Stimulated activated naive CD8-positive, alpha-beta T cell treated with anti-CD3 and anti-CD28 coated beads, Interleukin-15, amount 100 ng/mL, for 72 hours (primary cell): ENCODE results near the gene DNAH3.
"Not testable (repeated sequence)": the region's sequence is repeated elsewhere in the genome, so short reads cannot be mapped to it uniquely, and the experiment has no call there.

Experiments used
- ATAC-seq: fragments of 150-1000 bp; cut with Tn5 transposase; 2 replicates; pipeline ENCODE4 v1.10.0; 2021; ENCODE audit warnings: mild to moderate bottlenecking, moderate library complexity
- DNase-seq, 2 donors: peaks; one replicate each; pipeline ENCODE4 v3.0.0; 2021 to 2022
- H3K27ac Mint-ChIP-seq, 2 donors: one replicate each; pipeline ENCODE4 v1.8.0; 2022; ENCODE audit warnings: mild to moderate bottlenecking in 2 of 2, mixed read lengths in 2 of 2, moderate library complexity in 2 of 2
- H3K27me3 Mint-ChIP-seq: one replicate; pipeline ENCODE4 v1.8.0; 2022; ENCODE audit warnings: mixed read lengths
- H3K4me1 Mint-ChIP-seq: one replicate; pipeline ENCODE4 v1.8.0; 2022; ENCODE audit warnings: mild to moderate bottlenecking, mixed read lengths
- H3K4me3 Mint-ChIP-seq, 2 donors: one replicate each; pipeline ENCODE4 v1.8.0; 2022; ENCODE audit warnings: mild to moderate bottlenecking in 2 of 2, mixed read lengths in 2 of 2, moderate library complexity in 1 of 2
- H3K9me3 Mint-ChIP-seq, 2 donors: one replicate each; pipeline ENCODE4 v1.8.0; 2022; ENCODE audit warnings: mixed read lengths in 2 of 2

Gene DNAH3

GRCh38 chr16:21150375-21151001 is at the start of gene DNAH3:
DNAH3 (minus strand) TSS chr16:21150846; CDS start chr16:21150319, 527 bp downstream.
- DNase-seq, result no peak
- Mint-ChIP-seq H3K4me3 (no peak within 1 kb of the TSS), H3K27ac (no peak within 1 kb of the TSS), H3K27me3 (peaks cover 44% of the 10 kb centered on the region), H3K4me1 (no peaks in the 10 kb centered on the region), H3K9me3 (no peaks in the 10 kb centered on the region)
- ATAC-seq, result no peak

GRCh38 chr16:21199607-21200218 is 49.1 kb upstream of the DNAH3 start:
- H3K4me1 Mint-ChIP-seq, result peaks cover 3% of the 10 kb centered on the region
- no peaks in the 10 kb centered on the region for H3K9me3 Mint-ChIP-seq
- no peak for ATAC-seq

GRCh38 chr16:21197621-21198020 is 47.0 kb upstream of the DNAH3 start:
- H3K4me1 Mint-ChIP-seq, result peaks cover 7% of the 10 kb centered on the region
- H3K9me3 Mint-ChIP-seq, result no peaks in the 10 kb centered on the region
- DNase-seq (no peak), ATAC-seq (no peak)
- H3K4me3 Mint-ChIP-seq, result no peak overlapping the region
- no peak overlapping the region for H3K27ac Mint-ChIP-seq
- H3K27me3 Mint-ChIP-seq, result peaks cover 54% of the 10 kb centered on the region

More at GRCh38 chr16:21199607-21200218, 49.1 kb upstream of the DNAH3 start:
- Mint-ChIP-seq H3K27ac (no peak overlapping the region), H3K4me3 (no peak overlapping the region), H3K27me3 (peaks cover 56% of the 10 kb centered on the region)
- no peak for DNase-seq

GRCh38 chr16:21197112-21197511 is 46.5 kb upstream of the DNAH3 start:
- Mint-ChIP-seq H3K27ac (no peak overlapping the region), H3K4me3 (no peak overlapping the region), H3K4me1 (peaks cover 7% of the 10 kb centered on the region), H3K27me3 (peaks cover 49% of the 10 kb centered on the region), H3K9me3 (no peaks in the 10 kb centered on the region)
- ATAC-seq (no peak), DNase-seq (no peak)

- not testable (repeated sequence) for H3K9me3 Mint-ChIP-seq, H3K4me1 Mint-ChIP-seq, H3K27ac Mint-ChIP-seq, H3K4me3 Mint-ChIP-seq, ATAC-seq, DNase-seq
- H3K27me3 Mint-ChIP-seq, result peaks cover 32% of the 10 kb centered on the region
Measured at GRCh38 chr16:21195330-21195729, 44.7 kb upstream of the DNAH3 start.

GRCh38 chr16:21194771-21195301 is 44.2 kb upstream of the DNAH3 start:
- DNase-seq (no peak), ATAC-seq (no peak)
- H3K9me3 Mint-ChIP-seq, result no peaks in the 10 kb centered on the region
- peaks cover 33% of the 10 kb centered on the region for H3K27me3 Mint-ChIP-seq
- H3K27ac Mint-ChIP-seq, result no peak overlapping the region
- peaks cover 7% of the 10 kb centered on the region for H3K4me1 Mint-ChIP-seq
- no peak overlapping the region for H3K4me3 Mint-ChIP-seq

- H3K27me3 Mint-ChIP-seq, result peaks cover 26% of the 10 kb centered on the region
- ATAC-seq, result no peak
Measured at GRCh38 chr16:21192991-21193390, 42.3 kb upstream of the DNAH3 start.

GRCh38 chr16:21190599-21190998 is 40.0 kb upstream of the DNAH3 start:
- Mint-ChIP-seq H3K27me3 (peaks cover 26% of the 10 kb centered on the region), H3K9me3 (no peaks in the 10 kb centered on the region), H3K4me3 (no peak overlapping the region), H3K4me1 (peaks cover 14% of the 10 kb centered on the region), H3K27ac (no peak overlapping the region)
- no peak for ATAC-seq
- DNase-seq, result no peak

More at GRCh38 chr16:21192991-21193390, 42.3 kb upstream of the DNAH3 start:
- Mint-ChIP-seq H3K4me1 (peaks cover 14% of the 10 kb centered on the region), H3K27ac (no peak overlapping the region), H3K9me3 (no peaks in the 10 kb centered on the region), H3K4me3 (no peak overlapping the region)
- no peak for DNase-seq

GRCh38 chr16:21190013-21190412 is 39.4 kb upstream of the DNAH3 start:
- no peak overlapping the region for H3K27ac Mint-ChIP-seq
- peaks cover 20% of the 10 kb centered on the region for H3K27me3 Mint-ChIP-seq

GRCh38 chr16:21189311-21189710 is 38.7 kb upstream of the DNAH3 start:
- no peak overlapping the region for H3K27ac Mint-ChIP-seq
- ATAC-seq (no peak), DNase-seq (no peak)
- peaks cover 19% of the 10 kb centered on the region for H3K4me1 Mint-ChIP-seq
- H3K9me3 Mint-ChIP-seq, result peaks cover 11 to 13% of the 10 kb centered on the region in 2 donors
- H3K27me3 Mint-ChIP-seq, result peaks cover 13% of the 10 kb centered on the region
- no peak overlapping the region for H3K4me3 Mint-ChIP-seq

More at GRCh38 chr16:21190013-21190412, 39.4 kb upstream of the DNAH3 start:
- peaks cover 4 to 6% of the 10 kb centered on the region in 2 donors for H3K9me3 Mint-ChIP-seq
- H3K4me3 Mint-ChIP-seq, result no peak overlapping the region
- peaks cover 19% of the 10 kb centered on the region for H3K4me1 Mint-ChIP-seq
- no peak for ATAC-seq
- DNase-seq, result no peak

- Mint-ChIP-seq H3K4me1 (peaks cover 20% of the 10 kb centered on the region), H3K9me3 (peaks cover 16 to 22% of the 10 kb centered on the region in 2 donors), H3K27ac (no peak overlapping the region), H3K27me3 (peaks cover 11% of the 10 kb centered on the region), H3K4me3 (no peak overlapping the region)
- DNase-seq (no peak), ATAC-seq (no peak)
Measured at GRCh38 chr16:21186326-21186691, 35.7 kb upstream of the DNAH3 start.

- DNase-seq (no peak), ATAC-seq (no peak)
- peaks cover 11% of the 10 kb centered on the region for H3K27me3 Mint-ChIP-seq
- no peak overlapping the region for H3K4me3 Mint-ChIP-seq
- no peak overlapping the region for H3K27ac Mint-ChIP-seq
- H3K4me1 Mint-ChIP-seq, result peaks cover 20% of the 10 kb centered on the region
- H3K9me3 Mint-ChIP-seq, result peaks cover 16 to 22% of the 10 kb centered on the region in 2 donors
Measured at GRCh38 chr16:21185659-21186325, 35.1 kb upstream of the DNAH3 start.

GRCh38 chr16:21184834-21185233 is 34.2 kb upstream of the DNAH3 start:
- Mint-ChIP-seq H3K4me3 (no peak overlapping the region), H3K9me3 (peaks cover 16 to 22% of the 10 kb centered on the region in 2 donors), H3K4me1 (peaks cover 20% of the 10 kb centered on the region), H3K27me3 (peaks cover 5% of the 10 kb centered on the region), H3K27ac (peak overlapping the region in 1 of 2 donors; percentile 19)
- peak in 1 of 2 donors; percentile 31 for DNase-seq
- peak; percentile 72 for ATAC-seq

GRCh38 chr16:21183995-21184394 is 33.3 kb upstream of the DNAH3 start:
- Mint-ChIP-seq H3K9me3 (peaks cover 17 to 22% of the 10 kb centered on the region in 2 donors), H3K27ac (no peak overlapping the region), H3K4me1 (peaks cover 20% of the 10 kb centered on the region), H3K4me3 (no peak overlapping the region), H3K27me3 (no peaks in the 10 kb centered on the region)
- ATAC-seq (no peak), DNase-seq (no peak)

GRCh38 chr16:21179983-21180365 is 29.3 kb upstream of the DNAH3 start:
- H3K4me1 Mint-ChIP-seq, result peaks cover 7% of the 10 kb centered on the region
- no peak overlapping the region for H3K27ac Mint-ChIP-seq
- H3K27me3 Mint-ChIP-seq, result no peaks in the 10 kb centered on the region
- no peak overlapping the region for H3K4me3 Mint-ChIP-seq
- DNase-seq (no peak), ATAC-seq (no peak)
- H3K9me3 Mint-ChIP-seq, result peaks cover 17% of the 10 kb centered on the region in 2 donors
